OCI-LY1 (cell line): ENCODE measurements around the gene COL23A1.

Experiments used
- H2AFZ ChIP-seq: fragments of 200-600 bp; sonication (generic), shearing (Covaris generic); 2 replicates; pipeline ENCODE4 v1.6.0; 2014; ENCODE audit warnings: antibody characterized with exemption, mild to moderate bottlenecking, low read length
- H3F3A ChIP-seq: fragments of 200-600 bp; sonication (generic), shearing (Covaris generic); 2 replicates; pipeline ENCODE4 v1.6.0; 2014; ENCODE audit warnings: mild to moderate bottlenecking, antibody characterized with exemption, low read length, moderate library complexity; ENCODE audit not compliant: insufficient read depth
- H3K27ac ChIP-seq: fragments of 200-600 bp; sonication (generic); 2 replicates; pipeline ENCODE4 v1.5.1; 2014; ENCODE audit warnings: low read length, mixed run types, mild to moderate bottlenecking, low read depth; ENCODE audit not compliant: poor library complexity, severe bottlenecking
- H3K27me3 ChIP-seq: fragments of 200-600 bp; sonication (generic); 2 replicates; pipeline ENCODE4 v1.6.0; 2014; ENCODE audit warnings: antibody characterized with exemption, mild to moderate bottlenecking, low read length, moderate library complexity; ENCODE audit not compliant: insufficient read depth
- H3K36me3 ChIP-seq: fragments of 200-600 bp; sonication (generic); 2 replicates; pipeline ENCODE4 v1.6.1; 2014; ENCODE audit warnings: mild to moderate bottlenecking, antibody characterized with exemption, low read length, moderate library complexity, mixed read lengths; ENCODE audit not compliant: insufficient read depth
- H3K4me1 ChIP-seq: fragments of 200-600 bp; sonication (generic); 2 replicates; pipeline ENCODE4 v1.5.1; 2014; ENCODE audit warnings: mild to moderate bottlenecking, low read length, moderate library complexity; ENCODE audit not compliant: insufficient read depth, severe bottlenecking
- H3K4me2 ChIP-seq: fragments of 200-600 bp; sonication (generic), shearing (Covaris generic); 2 replicates; pipeline ENCODE4 v1.6.1; 2014; ENCODE audit warnings: low read length
- H3K4me3 ChIP-seq: fragments of 200-600 bp; sonication (generic); 2 replicates; pipeline ENCODE4 v1.5.1; 2014; ENCODE audit warnings: low read length, low read depth, mild to moderate bottlenecking, mixed read lengths; ENCODE audit not compliant: poor library complexity, severe bottlenecking
- H3K79me2 ChIP-seq: fragments of 200-600 bp; shearing (Covaris generic); 2 replicates; pipeline ENCODE4 v1.6.1; 2016; ENCODE audit warnings: mixed run types, low read length, mixed read lengths; ENCODE audit not compliant: insufficient read depth
- H3K9ac ChIP-seq: fragments of 200-600 bp; sonication (generic), shearing (Covaris generic); 2 replicates; pipeline ENCODE4 v1.6.1; 2014; ENCODE audit warnings: mild to moderate bottlenecking, low read length, mixed read lengths
- H3K9me2 ChIP-seq: fragments of 200-600 bp; sonication (generic), shearing (Covaris generic); 2 replicates; pipeline ENCODE4 v1.6.1; 2014; ENCODE audit warnings: low read depth, mild to moderate bottlenecking, low read length, mixed read lengths
- H3K9me3 ChIP-seq: fragments of 200-600 bp; shearing (Covaris generic); 2 replicates; pipeline ENCODE4 v1.6.1; 2014; ENCODE audit warnings: low read length, mixed read lengths
- H4K20me1 ChIP-seq: fragments of 200-600 bp; sonication (generic), shearing (Covaris generic); 2 replicates; pipeline ENCODE4 v1.6.0; 2016; ENCODE audit warnings: mild to moderate bottlenecking, low read length; ENCODE audit not compliant: insufficient read depth
- CTCF ChIP-seq: fragments of 200-600 bp; sonication (generic), shearing (Covaris generic); IDR thresholded peaks from 2 replicates; pipeline ENCODE4 v1.5.1; 2017; ENCODE audit warnings: mild to moderate bottlenecking, antibody characterized with exemption, low read length, moderate library complexity, mixed read lengths
- EZH2 ChIP-seq: fragments of 200-600 bp; sonication (generic), shearing (Covaris generic); IDR thresholded peaks from 2 replicates; pipeline ENCODE4 v1.8.0; 2017; ENCODE audit warnings: borderline replicate concordance, mixed run types, mild to moderate bottlenecking, antibody characterized with exemption, low read length, moderate library complexity, mixed read lengths

The COL23A1 gene

GRCh38 chr5:178577376-178577839 lies 12.8 kb downstream of the COL23A1 start:
- TF ChIP-seq EZH2, result no peak
- no peak for TF ChIP-seq CTCF
- H3K9me2 ChIP-seq, result no peaks in the 10 kb centered on the region
- no peak overlapping the region for H2AFZ ChIP-seq
- no peaks in the 10 kb centered on the region for H3K79me2 ChIP-seq
- H4K20me1 ChIP-seq, result no peaks in the 10 kb centered on the region
- no peak overlapping the region for H3K4me3 ChIP-seq
- no peaks in the 10 kb centered on the region; the same call in 1 of the 2 replicates for H3K9me3 ChIP-seq
- no peaks in the 10 kb centered on the region for H3K27me3 ChIP-seq
- no peak overlapping the region for H3K27ac ChIP-seq
- H3K36me3 ChIP-seq, result no peaks in the 10 kb centered on the region; the same call in 1 of the 2 replicates
- H3K9ac ChIP-seq, result no peak overlapping the region
- no peak overlapping the region for H3K4me2 ChIP-seq
- no peaks in the 10 kb centered on the region for H3K4me1 ChIP-seq
- H3F3A ChIP-seq, result no peaks in the 10 kb centered on the region

GRCh38 chr5:178576591-178577351 lies 13.4 kb downstream of the COL23A1 start:
- Histone ChIP-seq H3F3A (no peaks in the 10 kb centered on the region), H3K9me2 (no peaks in the 10 kb centered on the region), H4K20me1 (no peaks in the 10 kb centered on the region), H3K4me1 (no peaks in the 10 kb centered on the region), H3K36me3 (no peaks in the 10 kb centered on the region; the same call in 1 of the 2 replicates), H3K9ac (no peak overlapping the region), H3K27me3 (no peaks in the 10 kb centered on the region), H3K4me3 (no peak overlapping the region), H2AFZ (no peak overlapping the region), H3K4me2 (no peak overlapping the region), H3K27ac (no peak overlapping the region), H3K9me3 (no peaks in the 10 kb centered on the region; the same call in 1 of the 2 replicates), H3K79me2 (no peaks in the 10 kb centered on the region)
- TF ChIP-seq EZH2, result no peak
- TF ChIP-seq CTCF, result no peak

- no peaks in the 10 kb centered on the region; the same call in 1 of the 2 replicates for H3K27me3 ChIP-seq
- H3K27ac ChIP-seq, result no peak overlapping the region
- H2AFZ ChIP-seq, result no peak overlapping the region
- H3K4me2 ChIP-seq, result no peak overlapping the region
- no peaks in the 10 kb centered on the region; the same call in 1 of the 2 replicates for H3K36me3 ChIP-seq
- no peaks in the 10 kb centered on the region for H3K79me2 ChIP-seq
- no peak overlapping the region for H3K9ac ChIP-seq
- no peak for TF ChIP-seq EZH2
- no peak for TF ChIP-seq CTCF
- no peaks in the 10 kb centered on the region for H4K20me1 ChIP-seq
- no peaks in the 10 kb centered on the region for H3F3A ChIP-seq
- H3K9me3 ChIP-seq, result no peaks in the 10 kb centered on the region; the same call in 1 of the 2 replicates
- H3K4me3 ChIP-seq, result no peak overlapping the region
- H3K9me2 ChIP-seq, result no peaks in the 10 kb centered on the region
- H3K4me1 ChIP-seq, result no peaks in the 10 kb centered on the region
Observed at GRCh38 chr5:178573216-178573615, 17.0 kb downstream of the COL23A1 start.
